Dendritic cell treated with granulocyte-macrophage colony-stimulating factor and Interleukin-4, amounts not matched to agents 40 ng/mL and 50 ng/mL, for 4 days (primary cell): Measurements from ENCODE around the gene FBXL7.

ENCODE experiments used
- H3K27ac Mint-ChIP-seq: one replicate; pipeline ENCODE4 v1.8.0; 2022; ENCODE audit warnings: mild to moderate bottlenecking, mixed read lengths
- H3K27me3 Mint-ChIP-seq: one replicate; pipeline ENCODE4 v1.8.0; 2022; ENCODE audit warnings: mild to moderate bottlenecking, mixed read lengths
- H3K36me3 Mint-ChIP-seq: one replicate; pipeline ENCODE4 v1.8.0; 2022; ENCODE audit warnings: low read depth, mixed read lengths
- H3K4me1 Mint-ChIP-seq: one replicate; pipeline ENCODE4 v1.8.0; 2022; ENCODE audit warnings: low read depth, mixed read lengths
- H3K4me3 Mint-ChIP-seq: one replicate; pipeline ENCODE4 v1.8.0; 2022; ENCODE audit warnings: mild to moderate bottlenecking, moderate library complexity, mixed read lengths
- H3K9me3 Mint-ChIP-seq: one replicate; pipeline ENCODE4 v1.8.0; 2022; ENCODE audit warnings: mixed read lengths
- intact Hi-C: fragments of 100-400 bp; cut with micrococcal nuclease; formaldehyde crosslinking; loops from one replicate; pipeline ENCODE4 v1.15.0; 2022

Gene FBXL7

GRCh38 chr5:15926586-15926985 lies 426.6 kb downstream of the FBXL7 start:
- Mint-ChIP-seq H3K27ac (no peak overlapping the region), H3K4me1 (no peaks in the 10 kb centered on the region), H3K27me3 (no peaks in the 10 kb centered on the region), H3K9me3 (peaks cover 33% of the 10 kb centered on the region), H3K4me3 (no peak overlapping the region), H3K36me3 (no peaks in the 10 kb centered on the region)
- intact Hi-C loops: no loop called here

GRCh38 chr5:15927710-15928380 lies 427.9 kb downstream of the FBXL7 start:
- H3K4me1 Mint-ChIP-seq: no peaks in the 10 kb centered on the region
- intact Hi-C loops: no loop called here
- H3K27ac Mint-ChIP-seq: no peak overlapping the region
- H3K9me3 Mint-ChIP-seq: peaks cover 42% of the 10 kb centered on the region
- no peak overlapping the region for H3K4me3 Mint-ChIP-seq
- no peaks in the 10 kb centered on the region for H3K27me3 Mint-ChIP-seq
- no peaks in the 10 kb centered on the region for H3K36me3 Mint-ChIP-seq

GRCh38 chr5:15929611-15930263 lies 429.8 kb downstream of the FBXL7 start:
- no peak overlapping the region for H3K27ac Mint-ChIP-seq
- peaks cover 45% of the 10 kb centered on the region for H3K9me3 Mint-ChIP-seq

GRCh38 chr5:15932066-15932465 lies 432.1 kb downstream of the FBXL7 start:
- Mint-ChIP-seq H3K36me3 (no peaks in the 10 kb centered on the region), H3K27ac (no peak overlapping the region), H3K4me3 (no peak overlapping the region), H3K9me3 (peaks cover 54% of the 10 kb centered on the region), H3K4me1 (no peaks in the 10 kb centered on the region), H3K27me3 (no peaks in the 10 kb centered on the region)
- intact Hi-C loops: no loop called here

More at GRCh38 chr5:15929611-15930263, 429.8 kb downstream of the FBXL7 start:
- H3K36me3 Mint-ChIP-seq: no peaks in the 10 kb centered on the region
- intact Hi-C loops: no loop called here
- H3K27me3 Mint-ChIP-seq: no peaks in the 10 kb centered on the region
- H3K4me3 Mint-ChIP-seq: no peak overlapping the region
- H3K4me1 Mint-ChIP-seq: no peaks in the 10 kb centered on the region

- Mint-ChIP-seq H3K9me3 (peaks cover 62% of the 10 kb centered on the region), H3K36me3 (no peaks in the 10 kb centered on the region), H3K27ac (no peak overlapping the region), H3K27me3 (no peaks in the 10 kb centered on the region), H3K4me3 (no peak overlapping the region), H3K4me1 (no peaks in the 10 kb centered on the region)
- intact Hi-C loops: no loop called here
Measured at GRCh38 chr5:15933259-15934207, 433.6 kb downstream of the FBXL7 start.

- no peak overlapping the region for H3K4me3 Mint-ChIP-seq
- H3K27ac Mint-ChIP-seq: no peak overlapping the region
- no peaks in the 10 kb centered on the region for H3K36me3 Mint-ChIP-seq
- peaks cover 68% of the 10 kb centered on the region for H3K9me3 Mint-ChIP-seq
- no peaks in the 10 kb centered on the region for H3K27me3 Mint-ChIP-seq
- intact Hi-C loops: no loop called here
- no peaks in the 10 kb centered on the region for H3K4me1 Mint-ChIP-seq
Measured at GRCh38 chr5:15936505-15937245, 436.7 kb downstream of the FBXL7 start.

- Mint-ChIP-seq H3K4me3 (no peak overlapping the region), H3K9me3 (peaks cover 61% of the 10 kb centered on the region), H3K27ac (no peak overlapping the region), H3K36me3 (no peaks in the 10 kb centered on the region), H3K27me3 (no peaks in the 10 kb centered on the region), H3K4me1 (no peaks in the 10 kb centered on the region)
- intact Hi-C loops: no loop called here
Measured at GRCh38 chr5:15937708-15938107, 437.7 kb downstream of the FBXL7 start.

- Mint-ChIP-seq H3K27me3 (no peaks in the 10 kb centered on the region), H3K9me3 (peaks cover 63% of the 10 kb centered on the region), H3K4me3 (no peak overlapping the region), H3K4me1 (no peaks in the 10 kb centered on the region), H3K36me3 (no peaks in the 10 kb centered on the region), H3K27ac (no peak overlapping the region)
- intact Hi-C loops: no loop called here
Measured at GRCh38 chr5:15938186-15938585, 438.2 kb downstream of the FBXL7 start.

- no peak overlapping the region for H3K27ac Mint-ChIP-seq
- H3K36me3 Mint-ChIP-seq: no peaks in the 10 kb centered on the region
- H3K4me3 Mint-ChIP-seq: no peak overlapping the region
- no peaks in the 10 kb centered on the region for H3K4me1 Mint-ChIP-seq
- intact Hi-C loops: no loop called here
- peaks cover 71% of the 10 kb centered on the region for H3K9me3 Mint-ChIP-seq
- H3K27me3 Mint-ChIP-seq: no peaks in the 10 kb centered on the region
Measured at GRCh38 chr5:15938961-15939360, 439.0 kb downstream of the FBXL7 start.

- no peaks in the 10 kb centered on the region for H3K4me1 Mint-ChIP-seq
- no peak overlapping the region for H3K4me3 Mint-ChIP-seq
- no peak overlapping the region for H3K27ac Mint-ChIP-seq
- peaks cover 61% of the 10 kb centered on the region for H3K9me3 Mint-ChIP-seq
- H3K27me3 Mint-ChIP-seq: no peaks in the 10 kb centered on the region
- H3K36me3 Mint-ChIP-seq: no peaks in the 10 kb centered on the region
- intact Hi-C loops: no loop called here
Measured at GRCh38 chr5:15940905-15941304, 440.9 kb downstream of the FBXL7 start.

- H3K27ac Mint-ChIP-seq: no peak overlapping the region
- intact Hi-C loops: no loop called here
- H3K27me3 Mint-ChIP-seq: no peaks in the 10 kb centered on the region
- H3K4me1 Mint-ChIP-seq: no peaks in the 10 kb centered on the region
- H3K4me3 Mint-ChIP-seq: no peak overlapping the region
- no peaks in the 10 kb centered on the region for H3K36me3 Mint-ChIP-seq
- peaks cover 36% of the 10 kb centered on the region for H3K9me3 Mint-ChIP-seq
Measured at GRCh38 chr5:15943487-15943886, 443.5 kb downstream of the FBXL7 start.

GRCh38 chr5:15946026-15946425 lies 446.0 kb downstream of the FBXL7 start:
- Mint-ChIP-seq H3K9me3 (peaks cover 38% of the 10 kb centered on the region), H3K4me1 (no peaks in the 10 kb centered on the region), H3K27me3 (no peaks in the 10 kb centered on the region), H3K27ac (no peak overlapping the region), H3K36me3 (no peaks in the 10 kb centered on the region), H3K4me3 (no peak overlapping the region)
- intact Hi-C loops: no loop called here

- H3K4me1 Mint-ChIP-seq: no peaks in the 10 kb centered on the region
- H3K4me3 Mint-ChIP-seq: no peak overlapping the region
- peaks cover 44% of the 10 kb centered on the region for H3K9me3 Mint-ChIP-seq
- intact Hi-C loops: no loop called here
- no peaks in the 10 kb centered on the region for H3K36me3 Mint-ChIP-seq
- no peak overlapping the region for H3K27ac Mint-ChIP-seq
- H3K27me3 Mint-ChIP-seq: no peaks in the 10 kb centered on the region
Measured at GRCh38 chr5:15948190-15948589, 448.2 kb downstream of the FBXL7 start.
